Left ventricle myocardium inferior (tissue), 1 donor: ENCODE data around the gene WNK3. TPM values are rescaled to one million over a fixed set of nuclear protein-coding genes. Genes with fewer than 3 reads are reported as not detected.

ENCODE experiments used
- DNase-seq: peaks from one replicate; pipeline ENCODE4 v3.0.0-alpha.2; 2020
- H3K27ac ChIP-seq: fragments of 200-600 bp; replicated peaks from 2 replicates; pipeline ENCODE4 v1.8.0; 2021
- H3K27me3 ChIP-seq: fragments of 200-600 bp; 2 replicates; pipeline ENCODE4 v1.8.0; 2021; ENCODE audit warnings: low read depth
- H3K36me3 ChIP-seq: fragments of 200-600 bp; 2 replicates; pipeline ENCODE4 v1.8.0; 2021
- H3K4me1 ChIP-seq: fragments of 200-600 bp; 2 replicates; pipeline ENCODE4 v1.8.0; 2021
- H3K4me3 ChIP-seq: fragments of 200-600 bp; 2 replicates; pipeline ENCODE4 v1.8.0; 2021; ENCODE audit warnings: mild to moderate bottlenecking, moderate library complexity
- H3K9me3 ChIP-seq: fragments of 200-600 bp; replicated peaks from 2 replicates; pipeline ENCODE4 v1.8.0; 2021
- intact Hi-C: fragments of 100-400 bp; cut with micrococcal nuclease; formaldehyde crosslinking; loops from one replicate; pipeline ENCODE4 v1.11.0; 2022
- total RNA-seq: library from RNA; stranded (reverse); fragmentation: NEBNext Ultra II Directional; extraction: Animal tissue kit (Norgen Biotek cat#: 25700); gene quantifications from one replicate; pipeline ENCODE4 v1.2.1, GENCODE V29; 2021
- TF ChIP-seq, protein P1 (sequence below): fragments of 200-600 bp; IDR thresholded peaks from 2 replicates; pipeline ENCODE4 v1.8.0; 2021; ENCODE audit warnings: antibody characterized with exemption, mild to moderate bottlenecking, borderline replicate concordance
- donor health status: DM: no; HTN: yes; CAD: no; lungs with severe emphysema.

WNK3 gene
- total RNA-seq, 1 donor from 2014 or later: 0.88 TPM

DNA sequence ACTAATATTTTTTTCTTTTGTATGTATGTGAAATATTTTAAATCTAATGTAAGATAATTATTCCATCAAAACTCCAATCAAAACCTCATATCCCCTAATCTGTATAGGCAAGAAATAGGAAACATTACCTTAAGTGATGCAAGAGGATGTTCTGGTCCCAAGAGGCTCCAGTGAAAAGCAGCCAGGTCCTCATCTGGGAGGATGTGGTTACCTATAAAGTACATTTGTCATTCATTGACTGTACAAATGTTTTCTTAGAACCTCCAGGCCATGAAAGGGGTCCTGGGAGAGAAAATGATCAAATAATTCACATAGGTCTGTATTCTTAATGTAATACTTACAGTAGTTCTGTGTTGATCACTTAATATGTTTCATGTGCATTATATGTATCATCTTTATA is 200.3 kb downstream of the WNK3 start:
- H3K4me3 ChIP-seq: no peak overlapping the region
- no peaks in the 10 kb centered on the region for H3K4me1 ChIP-seq
- H3K36me3 ChIP-seq: peaks cover 3% of the 10 kb centered on the region
- no peak overlapping the region for H3K27ac ChIP-seq
- no peak for DNase-seq
- H3K9me3 ChIP-seq: no peaks in the 10 kb centered on the region
- TF ChIP-seq, protein P1, sequence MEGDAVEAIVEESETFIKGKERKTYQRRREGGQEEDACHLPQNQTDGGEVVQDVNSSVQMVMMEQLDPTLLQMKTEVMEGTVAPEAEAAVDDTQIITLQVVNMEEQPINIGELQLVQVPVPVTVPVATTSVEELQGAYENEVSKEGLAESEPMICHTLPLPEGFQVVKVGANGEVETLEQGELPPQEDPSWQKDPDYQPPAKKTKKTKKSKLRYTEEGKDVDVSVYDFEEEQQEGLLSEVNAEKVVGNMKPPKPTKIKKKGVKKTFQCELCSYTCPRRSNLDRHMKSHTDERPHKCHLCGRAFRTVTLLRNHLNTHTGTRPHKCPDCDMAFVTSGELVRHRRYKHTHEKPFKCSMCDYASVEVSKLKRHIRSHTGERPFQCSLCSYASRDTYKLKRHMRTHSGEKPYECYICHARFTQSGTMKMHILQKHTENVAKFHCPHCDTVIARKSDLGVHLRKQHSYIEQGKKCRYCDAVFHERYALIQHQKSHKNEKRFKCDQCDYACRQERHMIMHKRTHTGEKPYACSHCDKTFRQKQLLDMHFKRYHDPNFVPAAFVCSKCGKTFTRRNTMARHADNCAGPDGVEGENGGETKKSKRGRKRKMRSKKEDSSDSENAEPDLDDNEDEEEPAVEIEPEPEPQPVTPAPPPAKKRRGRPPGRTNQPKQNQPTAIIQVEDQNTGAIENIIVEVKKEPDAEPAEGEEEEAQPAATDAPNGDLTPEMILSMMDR: no peak
- no peaks in the 10 kb centered on the region for H3K27me3 ChIP-seq
- intact Hi-C loops: no loop called here

Other genes starting within 250 kb of the WNK3 start
- 6.0 TPM for gene FAM120C, start 174.8 kb downstream of the WNK3 start, total RNA-seq
- gene TSR2, start 82.4 kb upstream of the WNK3 start, total RNA-seq: 40.6 TPM
- 8.6 TPM for gene FGD1, start 138.2 kb upstream of the WNK3 start, total RNA-seq
- gene GNL3L, start 172.2 kb upstream of the WNK3 start, total RNA-seq: 32.6 TPM